ENCODE data around the gene GPATCH8. TPM values are rescaled to one million over a fixed set of nuclear protein-coding genes. Genes with fewer than 3 reads are reported as not detected.

GPATCH8 gene
- polyA plus RNA-seq, 1 donor (not counting 4 experiments of a cell fraction or from before 2014, with no cell fraction given): 15.1 TPM

DNA sequence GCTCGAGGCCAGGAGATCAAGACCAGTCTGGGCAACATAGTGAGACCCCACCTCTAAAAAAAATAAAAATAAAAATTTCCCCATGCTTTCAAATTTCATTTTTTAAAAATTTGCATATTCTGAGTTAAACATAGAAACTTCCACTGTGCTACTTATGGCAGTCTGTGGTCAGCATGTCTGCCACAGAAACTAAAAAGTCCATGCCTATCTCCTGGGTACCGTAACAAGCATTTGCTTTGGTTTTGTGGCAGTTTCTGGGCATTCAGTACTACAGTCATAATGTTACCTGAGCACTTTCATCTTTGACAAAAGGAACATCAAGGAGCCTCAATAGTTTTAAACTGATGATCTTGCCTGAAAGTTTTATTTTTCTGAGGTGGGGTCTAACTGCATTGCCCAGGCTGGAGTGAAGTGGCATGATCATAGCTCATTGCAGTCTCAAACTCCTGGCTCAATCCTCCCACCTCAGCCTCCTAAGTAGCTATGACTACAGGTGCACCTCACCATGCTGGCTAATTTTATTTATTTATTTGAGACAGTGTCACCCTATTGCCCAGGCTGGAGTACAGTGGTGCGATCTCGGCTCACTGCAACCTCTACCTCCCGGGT is 100.5 kb downstream of the GPATCH8 start:
- Histone ChIP-seq H3K9ac (ENCODE audit: control insufficient read depth, extremely low read depth, insufficient read depth, low read length) (no peak overlapping the region), H2AFZ (ENCODE audit: control insufficient read depth, low read length) (no peak overlapping the region), H3K36me3 (ENCODE audit: control insufficient read depth in 2 of 2, extremely low read depth in 1 of 2, insufficient read depth in 2 of 2, low read length in 2 of 2) (peaks cover 18 to 31% of the 10 kb centered on the region in 2 experiments), H3K9me3 (ENCODE audit: control insufficient read depth, low read depth, low read length) (no peaks in the 10 kb centered on the region), H3K4me1 (ENCODE audit: control insufficient read depth, extremely low read depth, insufficient read depth, low read length) (no peaks in the 10 kb centered on the region), H3K4me3 (ENCODE audit: control insufficient read depth in 2 of 3, extremely low read depth in 1 of 3, insufficient read depth in 2 of 3, low read depth in 1 of 3, low read length in 3 of 3) (no peak overlapping the region), H4K20me1 (ENCODE audit: control insufficient read depth, extremely low read depth, insufficient read depth, low read length) (no peaks in the 10 kb centered on the region), H3K27ac (ENCODE audit: control insufficient read depth, insufficient read depth, low read length) (no peak overlapping the region), H3K79me2 (ENCODE audit: control insufficient read depth, insufficient read depth, low read length) (no peaks in the 10 kb centered on the region), H3K4me2 (ENCODE audit: control insufficient read depth, extremely low read depth, insufficient read depth, low read depth, low read length) (no peak overlapping the region), H3K9me1 (ENCODE audit: control insufficient read depth, extremely low read depth, insufficient read depth, low read length) (no peaks in the 10 kb centered on the region), H3K27me3 (ENCODE audit: control insufficient read depth, extremely low read depth, insufficient read depth, low read length) (no peaks in the 10 kb centered on the region)
- FAIRE-seq (no peak), DNase-seq (ENCODE audit: low read depth, low spot score) (no peak)
- no peak for TF ChIP-seq EZH2 (IDR thresholded peaks at IDR 0.05; ENCODE audit: low read length)
- TF ChIP-seq, protein P1, sequence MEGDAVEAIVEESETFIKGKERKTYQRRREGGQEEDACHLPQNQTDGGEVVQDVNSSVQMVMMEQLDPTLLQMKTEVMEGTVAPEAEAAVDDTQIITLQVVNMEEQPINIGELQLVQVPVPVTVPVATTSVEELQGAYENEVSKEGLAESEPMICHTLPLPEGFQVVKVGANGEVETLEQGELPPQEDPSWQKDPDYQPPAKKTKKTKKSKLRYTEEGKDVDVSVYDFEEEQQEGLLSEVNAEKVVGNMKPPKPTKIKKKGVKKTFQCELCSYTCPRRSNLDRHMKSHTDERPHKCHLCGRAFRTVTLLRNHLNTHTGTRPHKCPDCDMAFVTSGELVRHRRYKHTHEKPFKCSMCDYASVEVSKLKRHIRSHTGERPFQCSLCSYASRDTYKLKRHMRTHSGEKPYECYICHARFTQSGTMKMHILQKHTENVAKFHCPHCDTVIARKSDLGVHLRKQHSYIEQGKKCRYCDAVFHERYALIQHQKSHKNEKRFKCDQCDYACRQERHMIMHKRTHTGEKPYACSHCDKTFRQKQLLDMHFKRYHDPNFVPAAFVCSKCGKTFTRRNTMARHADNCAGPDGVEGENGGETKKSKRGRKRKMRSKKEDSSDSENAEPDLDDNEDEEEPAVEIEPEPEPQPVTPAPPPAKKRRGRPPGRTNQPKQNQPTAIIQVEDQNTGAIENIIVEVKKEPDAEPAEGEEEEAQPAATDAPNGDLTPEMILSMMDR (optimal IDR thresholded peaks at IDR 0.05 in 1 of 3, IDR thresholded peaks at IDR 0.05 in 1 of 3, conservative IDR thresholded peaks at IDR 0.05 in 1 of 3; ENCODE audit: extremely low read depth in 1 of 3, insufficient read depth in 2 of 3, low read length in 3 of 3): no peak
- dilution Hi-C loops (cut with MboI; ENCODE audit: extremely low pct_ligation_motif_present, low sequenced_read_pairs): no loop called here

DNA sequence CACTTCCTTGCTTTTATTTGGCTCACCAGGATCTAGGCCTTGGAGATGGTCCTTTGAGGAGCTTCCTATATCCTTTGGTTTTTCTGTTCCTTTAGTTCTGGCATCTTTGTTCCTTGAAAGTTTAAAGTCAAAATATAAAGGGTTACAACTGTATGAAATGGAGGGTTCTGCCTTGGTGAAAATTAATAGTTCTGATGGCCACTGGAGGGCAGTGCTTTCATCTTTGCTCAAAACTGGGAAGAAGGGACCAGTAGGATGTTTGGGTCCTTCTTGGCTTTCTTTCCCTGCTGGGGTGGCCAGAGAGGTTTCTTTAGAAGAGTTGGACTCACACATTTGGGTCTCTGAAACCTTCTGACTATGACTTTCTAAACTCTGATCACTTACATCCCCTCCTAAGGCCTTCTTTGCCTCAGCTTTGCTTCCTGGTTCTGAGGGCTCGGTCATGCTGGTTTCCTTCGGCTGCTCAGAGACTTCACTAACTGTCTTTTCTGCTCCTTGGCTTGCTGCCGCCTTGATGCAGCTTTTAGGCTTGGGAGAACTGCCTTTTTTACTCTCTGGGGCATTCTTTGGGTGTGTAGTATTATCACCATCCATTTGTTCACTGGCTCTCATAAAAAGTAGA is 102.9 kb downstream of the GPATCH8 start:
- FAIRE-seq: no peak
- no peaks in the 10 kb centered on the region for H3K79me2 ChIP-seq (ENCODE audit: control insufficient read depth, insufficient read depth, low read length)
- dilution Hi-C loops (cut with MboI; ENCODE audit: extremely low pct_ligation_motif_present, low sequenced_read_pairs): no loop called here
- H3K27ac ChIP-seq (ENCODE audit: control insufficient read depth, insufficient read depth, low read length): no peak overlapping the region
- H3K27me3 ChIP-seq (ENCODE audit: control insufficient read depth, extremely low read depth, insufficient read depth, low read length): no peaks in the 10 kb centered on the region
- H3K9ac ChIP-seq (ENCODE audit: control insufficient read depth, extremely low read depth, insufficient read depth, low read length): no peak overlapping the region
- TF ChIP-seq, protein P1 (optimal IDR thresholded peaks at IDR 0.05 in 1 of 3, IDR thresholded peaks at IDR 0.05 in 1 of 3, conservative IDR thresholded peaks at IDR 0.05 in 1 of 3; ENCODE audit: extremely low read depth in 1 of 3, insufficient read depth in 2 of 3, low read length in 3 of 3): peak; percentile 32 to 57 (median 48)
- TF ChIP-seq EZH2 (IDR thresholded peaks at IDR 0.05; ENCODE audit: low read length): no peak
- no peak overlapping the region for H3K4me3 ChIP-seq (ENCODE audit: control insufficient read depth in 2 of 3, extremely low read depth in 1 of 3, insufficient read depth in 2 of 3, low read depth in 1 of 3, low read length in 3 of 3)
- no peaks in the 10 kb centered on the region for H3K9me3 ChIP-seq (ENCODE audit: control insufficient read depth, low read depth, low read length)
- H2AFZ ChIP-seq (ENCODE audit: control insufficient read depth, low read length): no peak overlapping the region
- H3K4me2 ChIP-seq (ENCODE audit: control insufficient read depth, extremely low read depth, insufficient read depth, low read depth, low read length): no peak overlapping the region
- H3K4me1 ChIP-seq (ENCODE audit: control insufficient read depth, extremely low read depth, insufficient read depth, low read length): no peaks in the 10 kb centered on the region
- no peak for DNase-seq (ENCODE audit: low read depth, low spot score)
- H3K9me1 ChIP-seq (ENCODE audit: control insufficient read depth, extremely low read depth, insufficient read depth, low read length): no peaks in the 10 kb centered on the region
- no peaks in the 10 kb centered on the region for H4K20me1 ChIP-seq (ENCODE audit: control insufficient read depth, extremely low read depth, insufficient read depth, low read length)
- H3K36me3 ChIP-seq (ENCODE audit: control insufficient read depth in 2 of 2, extremely low read depth in 1 of 2, insufficient read depth in 2 of 2, low read length in 2 of 2): peaks cover 25 to 35% of the 10 kb centered on the region in 2 experiments

Data from keratinocyte (primary cell).